ENCODE results near the gene C1orf74.
A peak's percentile ranks its signal among the peaks of the same experiment; 100 is the strongest.

C1orf74 gene

GRCh38 chr1:209769171-209769904 lies 15.0 kb downstream of the C1orf74 start:
- DNase-seq, result peak in 3 of 4 experiments; percentile 39 to 64 (median 59)

DNA sequence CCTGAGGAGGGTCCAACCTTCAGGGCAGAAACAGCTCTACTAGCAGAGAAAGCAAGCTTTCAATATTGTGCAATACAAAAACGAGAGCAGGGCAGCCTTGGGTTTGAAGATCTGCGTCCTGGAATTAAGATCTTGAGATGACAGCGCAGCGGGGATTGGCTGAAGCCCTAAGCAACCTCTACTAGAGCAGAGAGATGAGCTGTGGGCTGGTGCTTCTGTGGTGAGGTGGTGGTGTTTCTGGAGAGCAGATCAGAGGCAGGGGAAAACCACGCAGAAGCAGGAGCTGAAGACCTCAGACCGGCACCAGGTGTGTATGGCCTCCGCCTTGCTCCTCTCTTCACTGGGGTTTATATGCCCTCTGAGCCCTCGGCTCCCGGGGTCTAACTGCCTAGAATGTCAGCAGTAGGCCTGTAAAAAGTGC lies 16.0 kb downstream of the C1orf74 start:
- peak; percentile 40 to 55 (median 48) for DNase-seq

GRCh38 chr1:209767706-209768105 lies 16.7 kb downstream of the C1orf74 start:
- DNase-seq, result no peak

DNA sequence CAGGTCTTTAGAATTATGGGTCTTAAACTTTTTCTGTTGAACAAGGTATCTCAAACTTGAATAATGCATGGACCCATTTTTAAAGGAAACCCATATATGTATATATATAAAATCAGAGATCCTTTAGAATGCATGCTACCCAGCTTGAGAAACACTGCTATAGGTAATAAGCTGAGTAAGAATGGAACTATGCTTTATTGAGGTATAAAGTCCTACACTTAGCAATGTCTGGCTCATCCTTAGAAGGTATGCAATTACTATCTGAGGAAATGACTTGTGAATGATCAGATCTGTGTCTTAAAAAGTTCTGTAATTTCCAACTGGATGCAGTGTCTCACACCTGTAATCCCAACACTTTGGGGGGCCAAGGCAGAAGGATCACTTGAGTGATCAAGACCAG lies 17.3 kb downstream of the C1orf74 start:
- DNase-seq, result no peak

DNA sequence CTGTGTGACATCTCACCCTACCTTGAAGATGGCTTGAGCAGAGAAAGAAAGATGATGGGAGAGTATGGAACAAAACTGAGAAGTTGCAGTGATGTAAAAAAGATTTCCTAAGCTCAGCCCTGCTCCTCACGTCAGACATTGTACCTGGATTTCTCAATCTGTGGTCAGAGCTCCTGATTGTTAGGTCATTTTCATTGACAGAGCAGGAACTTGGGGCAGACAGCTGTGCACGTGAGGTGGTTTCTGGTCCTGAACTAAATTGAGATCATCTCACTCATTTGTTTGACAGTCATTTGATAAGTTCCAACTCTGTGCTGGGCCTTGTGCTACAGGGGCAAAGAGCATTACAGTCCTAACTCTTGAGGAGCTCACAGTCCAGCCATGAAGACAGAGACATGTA lies 18.3 kb downstream of the C1orf74 start:
- no peak for DNase-seq

GRCh38 chr1:209761011-209761635 lies 23.2 kb downstream of the C1orf74 start:
- DNase-seq, result no peak

GRCh38 chr1:209759829-209760359 lies 24.5 kb downstream of the C1orf74 start:
- no peak for DNase-seq

DNA sequence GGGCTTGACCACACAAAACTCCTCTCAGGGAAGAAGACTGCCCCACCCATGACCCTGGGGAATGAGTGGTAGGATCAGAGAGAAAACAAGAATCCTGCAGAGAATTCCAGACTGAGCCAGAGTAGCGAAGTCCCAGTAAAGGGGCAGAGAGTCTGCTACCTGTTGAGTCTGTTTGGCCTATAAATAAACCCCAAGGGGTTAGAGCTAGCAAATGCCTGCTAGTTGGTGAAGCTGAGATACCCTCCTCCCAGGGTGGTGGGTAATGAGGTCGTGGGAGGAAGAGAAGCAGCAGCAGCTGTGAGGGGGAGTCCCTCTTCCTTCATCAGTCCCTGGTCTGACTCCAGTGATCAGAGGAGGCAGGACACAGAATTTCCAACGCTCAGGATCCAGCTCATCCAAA lies 26.0 kb downstream of the C1orf74 start:
- DNase-seq, result no peak

DNA sequence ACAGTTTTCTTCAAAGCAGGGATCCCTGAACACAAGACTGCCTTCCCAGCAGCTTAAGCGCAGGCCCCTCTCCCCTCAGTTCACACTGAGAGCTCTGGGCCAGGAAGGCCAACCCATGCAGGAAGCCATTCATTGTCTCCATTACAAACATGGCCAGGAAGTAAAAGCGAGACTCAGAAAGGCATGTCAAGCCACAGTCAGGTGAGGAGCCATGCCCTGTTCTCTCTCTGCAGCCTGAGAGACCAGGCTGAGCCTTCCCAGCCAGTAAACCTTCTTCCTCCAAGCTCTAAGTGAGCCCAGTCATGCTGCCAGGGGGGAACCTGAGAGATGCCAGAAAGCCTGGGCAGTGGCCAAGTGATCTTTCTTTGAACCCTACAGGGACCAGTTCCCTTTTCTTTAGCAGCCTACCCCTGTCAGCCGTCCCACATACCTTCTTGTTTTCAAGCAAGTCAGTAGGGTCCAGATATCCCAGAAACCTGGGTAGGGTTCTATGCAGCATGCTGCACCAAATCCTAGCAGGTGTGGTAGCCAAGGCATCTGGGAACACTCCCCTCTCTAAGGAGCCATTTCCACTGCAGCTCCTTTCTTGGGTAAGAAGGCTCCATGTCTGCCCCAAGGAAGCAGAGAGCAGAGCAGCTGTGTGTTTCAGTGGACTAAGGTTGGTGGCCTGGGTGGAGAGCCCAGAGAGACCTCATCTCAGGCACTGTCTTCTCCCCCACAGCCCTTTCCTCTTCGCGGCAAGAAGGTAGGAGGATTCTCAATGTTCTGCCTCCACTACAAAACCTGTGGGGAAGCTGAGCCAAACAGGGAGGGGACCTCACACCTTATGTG lies 27.5 kb downstream of the C1orf74 start:
- DNase-seq, result no peak

GRCh38 chr1:209755926-209756614 lies 28.3 kb downstream of the C1orf74 start, which contains the start of gene TRAF3IP3:
Gene TRAF3IP3 (plus strand): TSS chr1:209756053. CDS start chr1:209760040, 3,987 bp downstream.
- DNase-seq, result peak; percentile 23 to 59 (median 56)

DNA sequence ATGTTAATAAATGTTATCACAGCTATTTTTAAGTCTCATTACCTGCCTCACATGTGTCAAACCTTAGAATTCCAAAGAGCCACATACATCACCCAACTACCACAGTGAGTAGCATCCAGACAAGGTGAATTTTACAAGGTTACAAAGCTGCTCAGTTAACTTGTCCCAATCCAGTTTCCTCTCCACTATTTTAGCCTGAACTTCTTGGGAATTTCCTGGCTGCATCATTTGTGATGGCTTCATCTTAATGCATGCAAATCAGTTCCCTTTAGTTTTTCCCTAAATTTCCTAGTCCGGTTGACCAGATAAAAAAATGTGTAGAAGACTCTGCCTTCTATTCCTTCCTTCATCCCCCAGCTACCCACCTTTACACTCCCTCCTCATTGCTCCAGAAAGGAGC lies 29.1 kb downstream of the C1orf74 start:
- no peak for DNase-seq

DNA sequence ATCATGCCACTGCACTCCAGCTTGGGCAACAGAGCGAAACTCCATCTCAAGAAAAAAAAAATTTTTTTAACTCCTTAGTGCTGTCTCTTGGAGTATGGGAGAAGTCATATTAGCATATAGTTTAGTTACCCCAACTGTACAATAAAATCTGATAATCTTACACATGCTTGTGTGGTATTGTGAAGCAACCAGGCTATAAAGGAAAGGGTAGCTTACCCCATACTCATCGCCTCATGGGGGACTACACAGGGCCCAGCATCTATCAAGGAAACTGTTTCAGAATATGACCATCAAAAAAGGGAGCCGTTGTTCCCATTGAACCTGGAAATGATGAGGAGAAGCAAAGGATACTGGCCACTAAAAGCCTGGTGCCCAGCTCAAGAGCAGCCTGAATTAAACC lies 31.5 kb downstream of the C1orf74 start:
- DNase-seq, result no peak

- DNase-seq, result no peak
Observed at GRCh38 chr1:209751627-209752231, 32.6 kb downstream of the C1orf74 start.

GRCh38 chr1:209749670-209750323 lies 34.6 kb downstream of the C1orf74 start:
- no peak for DNase-seq

DNA sequence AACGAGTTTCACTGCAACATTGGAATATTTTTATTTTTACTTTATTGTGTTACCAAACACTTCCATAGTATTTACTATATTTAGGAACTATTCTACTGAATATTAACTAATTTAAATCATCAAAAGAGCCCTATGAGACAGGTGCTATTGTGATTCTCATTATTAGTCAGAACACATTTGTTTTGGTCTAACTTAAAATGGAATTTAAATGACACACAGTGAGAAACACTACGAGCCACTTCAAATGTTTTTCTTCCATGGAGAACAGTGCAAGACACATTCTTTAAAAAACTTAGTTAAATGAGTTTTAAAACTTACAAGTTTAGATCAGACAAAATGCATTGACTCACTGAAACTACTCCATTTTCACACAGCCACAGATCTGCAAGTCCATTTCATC lies 35.2 kb downstream of the C1orf74 start:
- no peak for DNase-seq

DNA sequence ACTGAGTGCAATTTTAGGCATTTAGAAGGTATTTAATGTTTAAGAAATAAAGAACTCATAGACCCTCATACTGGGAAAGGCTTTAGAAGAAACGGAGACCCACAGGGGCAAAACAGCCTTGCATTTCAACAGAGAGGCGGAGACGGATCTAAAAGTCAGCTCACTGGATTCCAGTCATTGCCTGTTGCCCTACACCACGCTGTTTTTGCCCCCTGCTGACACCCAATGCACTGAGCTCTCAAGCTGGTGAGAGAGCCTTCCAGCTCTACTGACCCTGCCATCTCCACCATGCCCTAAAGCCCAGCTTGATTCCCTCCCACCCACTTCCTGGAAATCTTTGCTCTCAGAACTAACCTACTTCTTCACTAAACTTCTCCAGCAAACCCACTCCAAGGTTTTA lies 35.7 kb downstream of the C1orf74 start:
- DNase-seq, result no peak

- peak; percentile 61 to 79 (median 67) for DNase-seq
Observed at GRCh38 chr1:209747580-209748262, 36.6 kb downstream of the C1orf74 start.

DNA sequence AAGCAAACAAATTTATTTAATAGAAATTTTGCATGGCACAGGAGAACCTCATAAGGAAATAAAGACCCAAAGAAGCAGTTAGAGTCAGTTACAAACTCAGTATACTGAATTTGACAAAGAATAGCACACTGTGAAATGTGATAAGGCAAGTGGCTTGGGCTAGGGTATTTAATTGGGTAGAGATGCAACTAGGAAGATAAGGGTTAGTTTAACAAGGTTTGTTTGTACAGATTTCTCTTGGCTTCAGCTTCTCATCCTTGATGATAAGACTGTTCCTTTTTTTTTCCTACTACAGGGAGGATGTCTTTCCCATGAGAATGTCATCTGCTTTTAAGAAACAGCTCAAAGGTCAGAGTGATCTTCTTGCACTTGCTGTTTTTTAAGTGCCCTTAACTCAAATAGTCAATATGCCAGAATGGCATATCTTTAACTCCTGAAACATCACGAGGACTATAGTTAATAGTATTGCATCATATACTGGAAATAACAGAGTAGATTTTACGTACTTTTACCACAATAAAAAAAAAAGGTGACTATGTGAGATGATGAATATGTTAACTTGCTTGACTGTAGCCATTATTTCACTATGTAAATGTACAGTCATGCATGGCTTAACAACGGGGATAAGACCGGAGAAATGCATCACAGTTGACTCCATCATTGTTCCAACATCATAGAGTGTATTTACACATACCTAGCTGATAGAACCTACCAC lies 37.8 kb downstream of the C1orf74 start:
- no peak for DNase-seq

DNA sequence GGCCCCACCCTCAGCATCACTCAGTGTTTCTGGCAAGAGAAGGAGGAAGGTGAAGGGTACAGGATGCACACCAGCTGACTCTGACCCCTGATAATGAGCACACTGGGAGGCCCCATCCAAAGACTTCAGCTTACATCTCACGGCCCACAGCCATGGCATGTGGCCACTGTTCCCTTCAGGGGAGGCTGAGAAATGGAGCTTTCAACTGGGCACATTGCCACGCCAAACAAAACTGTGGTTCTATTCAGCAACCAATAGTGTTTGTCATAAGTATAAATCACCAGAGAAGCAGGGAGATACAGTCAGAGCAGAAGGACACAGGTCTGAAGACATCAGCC lies 41.2 kb downstream of the C1orf74 start:
- no peak for DNase-seq

DNA sequence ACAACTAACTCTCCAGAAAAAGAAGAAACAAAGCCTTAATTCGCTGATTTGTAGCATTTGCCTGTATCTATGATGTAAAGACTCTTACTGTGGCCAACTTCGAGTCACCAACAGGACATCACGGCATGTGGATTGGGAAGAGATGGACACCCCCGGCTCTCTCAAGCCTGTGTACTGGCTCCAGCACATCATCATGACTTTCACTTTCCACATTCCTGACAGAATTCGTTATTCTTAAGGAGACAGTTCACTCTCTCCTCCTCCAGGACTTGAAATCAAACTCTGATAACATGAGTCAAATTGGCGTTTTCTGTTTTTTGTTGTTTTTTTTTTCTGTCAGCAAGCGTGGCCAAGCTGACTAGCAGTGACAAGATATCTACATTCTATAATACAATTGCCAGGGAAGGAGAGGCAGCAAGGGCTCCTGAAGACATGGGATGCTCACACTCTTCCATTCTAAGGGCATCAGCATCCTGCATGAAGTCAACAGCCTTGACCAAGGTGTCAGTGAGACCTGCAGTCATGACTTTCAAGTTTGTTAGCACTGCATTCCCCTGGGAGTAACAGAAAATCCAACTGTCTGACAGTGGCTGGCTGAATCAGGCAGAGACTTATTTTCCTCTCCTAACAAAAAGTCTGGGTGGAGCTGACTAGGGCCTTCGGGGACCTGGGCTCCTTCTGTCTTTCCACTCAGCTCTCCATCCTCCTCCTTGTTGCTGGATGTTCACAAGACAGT lies 41.8 kb downstream of the C1orf74 start:
- no peak for DNase-seq

Data from activated CD4-positive, CD25-positive, alpha-beta regulatory T cell (primary cell).